Activated CD8-positive, alpha-beta memory T cell treated with anti-CD3 and anti-CD28 coated beads, Interleukin-2, amount 50 U/mL, for 24 hours (primary cell): ENCODE results near the gene BUB3.

Experiments
- DNase-seq: peaks from one replicate; pipeline ENCODE4 v3.0.0-alpha.2; 2020; ENCODE audit errors: extremely low read depth

The BUB3 gene

GRCh38 chr10:123154092-123154710 is at the start of gene BUB3:
Gene BUB3, plus strand, starts transcription at chr10:123154402. Its CDS starts 516 bp downstream, at chr10:123154918.
- DNase-seq = peak; percentile 94

DNA sequence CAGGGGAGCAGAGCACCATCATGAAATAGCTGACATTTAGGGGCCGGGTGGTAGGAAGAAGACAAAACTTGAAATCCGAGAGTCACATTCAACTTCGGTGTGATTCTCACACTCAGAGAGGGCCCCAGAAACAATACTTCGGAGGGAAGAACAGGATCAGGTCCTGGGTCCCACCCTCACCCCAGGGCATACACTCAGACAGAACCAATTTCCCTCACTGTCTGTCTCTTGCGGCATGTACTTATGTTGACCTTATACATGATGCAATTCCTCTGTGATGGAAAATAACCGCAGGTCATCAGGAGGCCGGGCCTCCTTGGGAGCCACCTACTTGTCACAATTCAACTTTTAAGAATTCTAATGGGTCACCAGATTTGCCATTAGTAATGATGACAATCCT is 44.7 kb upstream of the BUB3 start:
- DNase-seq = no peak

GRCh38 chr10:123117644-123118417 is 36.4 kb upstream of the BUB3 start:
- no peak for DNase-seq

DNA sequence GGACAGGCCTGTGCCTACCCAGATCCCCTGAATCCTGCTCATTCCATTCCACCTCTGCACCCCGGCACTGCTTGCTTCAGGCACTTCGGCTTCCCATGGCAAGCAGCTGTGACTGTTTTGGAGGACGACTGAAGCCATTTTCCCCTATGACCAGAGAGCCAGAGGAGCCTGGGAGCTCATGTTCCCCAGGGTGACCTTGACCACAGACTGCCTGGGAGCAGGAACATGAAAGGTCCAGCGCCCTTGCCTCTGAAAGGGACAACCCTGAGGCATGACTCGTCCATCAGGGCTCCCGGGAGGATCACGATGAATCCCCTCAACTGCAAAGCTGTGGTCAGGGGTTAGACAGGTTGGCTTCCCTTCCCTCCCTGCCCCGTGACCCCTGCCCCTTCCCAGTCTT is 35.1 kb upstream of the BUB3 start:
- DNase-seq = no peak

GRCh38 chr10:123126246-123126645 is 28.0 kb upstream of the BUB3 start:
- DNase-seq = no peak

DNA sequence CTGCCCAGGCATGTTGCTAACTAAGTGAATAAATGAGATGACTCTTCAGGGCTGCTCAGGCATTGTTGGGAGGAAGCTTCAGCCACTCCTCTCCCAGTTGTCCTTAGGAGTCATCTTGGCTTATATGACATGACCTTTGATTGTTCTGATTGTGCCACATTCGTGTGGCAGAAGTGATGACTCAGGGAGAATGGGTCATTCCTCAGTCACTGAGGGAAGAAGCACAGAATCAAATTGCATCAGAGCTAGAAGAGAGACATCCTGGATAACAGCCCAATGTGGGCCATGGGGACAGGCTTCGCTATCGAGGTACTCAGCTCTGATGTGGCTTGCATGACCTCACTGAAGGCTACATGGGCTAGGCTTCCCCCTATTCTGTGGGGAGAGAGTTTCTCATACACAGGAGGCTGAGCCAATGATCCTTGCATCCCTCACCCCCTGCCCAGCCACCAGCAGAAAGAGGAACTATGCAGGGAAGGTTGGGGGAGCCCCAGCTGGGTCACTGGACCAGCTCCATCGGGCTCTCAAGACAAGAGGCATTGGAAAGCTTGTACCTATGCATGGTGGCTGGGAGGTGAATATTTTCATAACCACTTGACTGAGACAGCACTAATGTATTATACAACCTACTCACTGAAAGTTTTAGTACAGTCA is 24.5 kb upstream of the BUB3 start:
- no peak for DNase-seq

DNA sequence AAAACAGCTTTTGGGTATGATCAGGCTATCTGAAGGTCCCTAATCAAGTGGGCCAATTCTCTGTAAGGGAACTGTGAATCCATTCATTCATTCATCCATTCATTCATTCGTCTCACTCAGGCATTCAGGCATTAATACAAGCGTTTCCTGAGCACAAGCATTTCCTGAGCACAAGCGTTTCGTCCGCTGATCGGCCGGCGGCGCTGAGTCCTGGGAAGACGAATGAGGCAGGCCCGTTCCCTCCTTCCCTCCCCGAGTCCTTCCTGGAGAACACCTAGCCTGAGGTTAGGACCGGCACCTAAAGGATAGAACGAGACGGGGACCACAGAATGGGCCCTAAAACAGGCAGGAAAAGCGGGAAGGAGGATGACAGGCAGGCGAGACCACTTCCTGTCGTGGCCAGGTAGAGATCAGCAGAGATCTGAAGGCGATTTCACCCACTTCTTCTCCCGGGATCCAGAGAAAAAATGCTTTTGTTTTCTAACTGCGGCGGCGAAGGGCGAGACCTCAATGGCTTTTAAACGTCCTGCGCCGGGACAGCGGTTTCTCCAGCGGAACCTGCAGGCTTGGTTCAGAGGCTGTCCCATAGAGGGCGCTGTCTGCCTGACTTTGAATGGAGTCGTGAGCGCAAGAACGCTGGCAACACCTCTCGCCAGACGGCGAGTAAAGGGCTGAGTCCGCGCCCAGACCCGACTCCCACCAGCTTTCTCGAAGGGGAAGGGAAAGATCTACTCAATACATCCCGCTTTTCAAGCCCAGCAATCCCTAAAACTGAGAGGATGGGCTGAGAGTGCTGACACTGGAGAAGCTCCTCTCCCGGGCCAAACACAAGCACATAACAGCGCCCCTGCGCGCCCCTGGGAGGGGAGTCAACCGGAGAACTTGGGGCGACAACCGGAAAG is 21.4 kb upstream of the BUB3 start:
- peak; percentile 76 for DNase-seq

DNA sequence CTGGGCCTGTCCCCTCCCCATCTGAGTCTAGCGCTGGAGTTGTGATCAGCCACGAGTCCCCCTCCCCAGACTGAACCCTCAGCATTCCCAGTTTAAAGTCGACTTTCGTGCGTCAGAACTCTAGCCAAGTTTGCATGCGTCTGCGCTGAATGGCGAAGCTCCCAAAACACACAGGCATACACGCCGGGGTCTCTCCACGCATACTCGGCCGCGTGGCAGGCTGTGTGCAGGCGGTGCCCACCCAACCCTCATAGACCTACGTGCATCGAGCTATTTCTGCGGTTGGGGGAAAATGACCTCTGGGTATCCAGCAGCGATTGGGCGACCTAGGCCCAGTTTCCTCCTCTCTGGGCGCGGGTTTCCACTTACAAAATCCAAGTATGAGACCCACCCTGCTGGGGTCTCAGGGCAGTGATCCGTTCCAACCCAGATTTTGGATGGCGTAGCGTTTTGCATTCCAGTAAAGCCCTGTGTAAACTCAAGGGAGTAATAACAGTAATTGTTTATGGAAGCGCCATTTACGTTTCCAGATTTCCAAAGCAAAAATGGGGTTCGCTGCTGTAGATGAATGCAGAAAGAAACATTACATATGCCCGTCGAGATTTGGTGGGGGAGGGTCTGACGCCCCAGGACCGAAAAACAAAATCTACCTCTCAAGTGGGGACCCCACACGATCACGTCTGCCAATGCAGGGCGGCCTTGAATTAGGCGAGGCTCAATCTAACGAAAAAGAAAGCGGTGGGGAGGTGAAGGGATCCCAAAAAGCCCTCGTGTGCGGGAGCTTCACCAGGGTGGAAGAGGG is 20.5 kb upstream of the BUB3 start:
- no peak for DNase-seq

DNA sequence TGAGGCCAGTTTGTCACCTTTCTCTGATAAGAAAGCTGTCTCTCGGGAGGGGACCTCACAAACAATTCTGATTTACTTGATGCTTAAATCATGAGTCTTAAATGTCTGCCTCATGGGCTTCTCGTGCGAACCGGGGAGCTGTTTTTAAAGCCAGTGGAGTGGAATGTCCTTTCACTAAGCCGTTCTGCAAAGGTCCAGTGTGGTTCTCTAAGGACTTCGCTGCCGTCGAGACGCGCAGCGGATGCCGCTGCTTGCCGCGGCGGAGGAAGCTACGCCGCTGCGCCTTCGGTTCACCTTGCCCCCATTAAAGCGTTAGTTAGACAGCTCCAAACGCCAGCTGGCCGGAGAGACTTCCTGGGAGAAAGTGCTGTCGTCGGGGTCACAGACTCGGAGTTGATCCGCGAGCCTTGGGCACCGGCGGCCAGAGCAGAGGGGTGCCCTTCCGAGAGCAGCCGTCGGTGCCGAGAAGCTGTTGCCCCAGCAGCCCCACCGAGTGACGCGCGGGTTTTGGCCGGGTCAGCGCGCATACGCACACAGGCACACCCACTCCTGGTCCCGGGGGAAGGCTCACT is 19.8 kb upstream of the BUB3 start:
- DNase-seq = no peak

- DNase-seq = no peak
These were observed 19.2 kb upstream of the BUB3 start for GRCh38 chr10:123134915-123135414.

DNA sequence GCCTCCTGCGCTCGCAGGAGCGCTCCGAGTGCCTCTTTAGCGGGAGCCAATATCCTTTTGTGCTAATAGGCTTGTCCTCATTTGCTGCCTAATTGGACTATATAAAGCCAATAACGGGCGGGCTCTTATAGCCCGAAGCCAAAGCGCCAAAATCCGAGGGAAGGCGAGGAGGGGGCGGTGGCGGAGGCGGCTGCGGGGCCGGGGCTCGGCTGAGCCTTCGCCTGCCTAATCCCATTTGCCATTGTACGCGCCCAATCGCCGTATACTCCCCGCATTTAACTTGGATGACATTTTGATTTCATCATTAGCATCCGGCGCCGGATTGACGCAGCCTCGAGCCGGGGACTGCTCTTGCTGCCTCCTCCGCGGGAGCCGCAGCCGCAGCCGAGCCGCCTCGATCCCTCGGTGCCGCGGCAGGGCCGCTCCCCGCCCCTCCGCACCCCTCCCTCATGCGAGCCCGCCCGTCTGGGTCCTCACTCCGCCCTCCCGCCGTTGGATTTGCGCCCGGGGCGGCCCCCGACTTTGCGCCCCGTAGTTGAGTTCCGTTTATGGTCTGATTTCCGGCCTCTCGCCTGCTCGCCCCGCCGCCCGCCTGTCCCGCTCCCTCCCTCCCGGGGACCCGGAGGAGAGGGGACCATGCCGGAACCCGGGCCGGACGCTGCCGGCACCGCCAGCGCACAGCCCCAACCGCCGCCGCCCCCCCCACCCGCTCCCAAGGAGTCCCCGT is 18.6 kb upstream of the BUB3 start, which contains the start of gene HMX3:
Gene HMX3 (plus strand): TSS at position 556 of the 727 bp plus-strand sequence. CDS start 81 bp downstream, at position 637.
- no peak for DNase-seq

GRCh38 chr10:123136221-123136805 is 17.9 kb upstream of the BUB3 start:
- DNase-seq = no peak

GRCh38 chr10:123136806-123137642 is 17.2 kb upstream of the BUB3 start:
- DNase-seq = no peak

GRCh38 chr10:123139165-123139520 is 15.1 kb upstream of the BUB3 start:
- DNase-seq = no peak

DNA sequence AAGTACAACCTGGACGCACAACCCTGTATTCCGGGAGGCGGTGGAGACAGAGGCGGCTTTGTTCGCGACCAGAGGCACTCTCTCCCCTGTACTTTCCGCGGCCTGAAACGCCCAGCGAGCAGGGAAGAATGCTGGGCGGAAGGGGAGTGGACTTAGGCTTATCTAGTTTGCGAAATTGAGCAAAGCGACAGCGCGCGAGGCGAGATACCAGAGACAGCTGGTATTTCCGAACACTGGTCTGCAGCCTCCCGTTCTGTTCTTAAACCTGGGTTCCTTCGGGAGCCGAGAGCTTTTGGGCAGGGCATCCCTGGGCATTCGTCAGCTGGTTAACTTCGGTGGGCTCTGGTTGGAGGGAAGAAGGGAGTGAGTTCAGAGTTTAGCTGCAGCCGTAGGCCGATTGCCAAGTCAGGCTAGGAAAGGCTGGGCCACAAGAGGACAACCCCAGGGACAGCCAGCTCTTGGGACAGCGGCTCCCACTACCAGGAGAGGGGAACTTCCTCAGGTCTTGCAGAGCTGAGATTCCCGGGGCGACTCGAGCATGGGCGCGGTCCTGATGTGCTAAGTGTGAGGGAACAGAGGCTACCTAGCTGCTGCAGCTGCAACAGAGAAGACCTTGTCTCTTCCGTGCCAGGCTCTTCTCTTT is 14.6 kb upstream of the BUB3 start:
- DNase-seq = no peak

DNA sequence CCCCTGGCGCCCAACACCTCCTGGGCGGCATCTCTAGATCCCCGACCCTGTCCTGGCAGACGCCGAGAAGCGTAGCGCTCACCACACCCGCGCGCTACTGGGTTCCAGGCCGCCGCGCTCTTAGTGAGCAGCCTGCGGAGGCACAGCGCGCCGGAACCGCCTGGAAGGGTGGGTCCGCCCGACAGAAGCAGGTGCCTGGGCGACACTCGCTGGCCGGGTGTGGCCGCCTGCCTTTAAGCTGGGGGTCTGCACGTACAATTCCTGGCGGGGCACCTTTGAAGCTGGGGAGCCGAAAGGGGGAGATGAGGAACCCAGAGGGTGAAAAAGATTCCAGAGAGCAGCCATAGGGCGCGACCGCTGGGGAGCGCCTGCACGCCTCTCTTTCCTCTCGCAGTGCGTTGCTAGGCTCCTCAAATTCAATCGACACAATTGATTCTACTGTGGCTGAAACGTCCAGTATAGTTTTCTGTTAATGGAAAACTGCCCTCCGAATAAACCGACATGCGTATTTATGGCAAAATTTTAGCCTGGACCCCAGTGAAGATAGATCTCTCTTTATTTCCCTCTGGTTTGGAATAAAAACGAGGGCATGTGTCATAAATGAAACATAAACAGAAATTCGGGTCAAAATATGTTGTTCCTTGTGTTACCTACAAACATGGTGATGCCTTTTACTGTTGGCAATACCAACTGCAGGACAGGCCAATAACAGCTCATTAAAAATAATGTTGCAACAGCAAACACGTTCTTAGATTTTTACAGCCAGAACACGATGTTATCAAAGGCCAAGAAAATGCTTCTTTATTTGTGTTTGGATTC is 13.8 kb upstream of the BUB3 start:
- DNase-seq = no peak

DNA sequence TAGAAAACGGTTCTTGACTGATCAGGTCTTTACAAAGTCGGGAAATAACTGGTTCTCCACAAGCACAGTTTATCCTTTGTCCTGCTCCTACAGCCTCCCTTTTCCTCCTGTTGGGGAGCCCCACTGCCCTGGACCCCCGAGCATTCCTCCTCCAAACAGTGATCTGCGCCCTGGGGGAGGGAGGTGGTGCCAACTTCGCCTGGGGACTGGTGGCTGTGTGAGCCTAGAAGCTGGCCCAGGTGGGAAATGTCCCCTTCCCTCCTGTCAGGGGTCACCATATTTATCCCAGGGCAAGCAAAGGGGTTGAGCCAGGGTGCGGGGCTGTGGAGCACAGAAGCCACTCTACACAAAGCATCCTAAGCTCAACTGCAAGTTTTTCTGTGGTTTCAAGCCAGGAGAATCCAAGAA is 13.2 kb upstream of the BUB3 start:
- no peak for DNase-seq
